NB4 (cell line): ENCODE measurements around the gene L3MBTL4.
"Not testable (repeated sequence)": the region's sequence is repeated elsewhere in the genome, so short reads cannot be mapped to it uniquely, and the experiment has no call there.

Experiments used
- DNase-seq: peaks from one replicate; pipeline ENCODE4 v3.0.0; 2010; ENCODE audit warnings: low read depth
- H3K4me3 ChIP-seq: one replicate; pipeline ENCODE4 v1.5.1; 2011; ENCODE audit warnings: mild to moderate bottlenecking, low read depth, low read length, moderate library complexity
- CTCF ChIP-seq: IDR thresholded peaks from one replicate; pipeline ENCODE4 v1.5.1; 2012; ENCODE audit warnings: low read depth, low read length
- MAX ChIP-seq: IDR thresholded peaks from 2 replicates; pipeline ENCODE4 v1.6.1; 2011; ENCODE audit warnings: low read depth, low read length
- MYC ChIP-seq: IDR thresholded peaks from 2 replicates; pipeline ENCODE4 v1.6.1; 2011; ENCODE audit warnings: low read depth, low read length
- POLR2A ChIP-seq: IDR thresholded peaks from 2 replicates; pipeline ENCODE4 v1.6.1; 2011; ENCODE audit warnings: mild to moderate bottlenecking; ENCODE audit not compliant: insufficient read length; ENCODE audit errors: extremely low read depth

L3MBTL4 gene

GRCh38 chr18:6202861-6203260 is 211.8 kb downstream of the L3MBTL4 start:
- TF ChIP-seq CTCF (no peak), POLR2A (no peak), MYC (no peak), MAX (no peak)
- no peak for DNase-seq
- H3K4me3 ChIP-seq, result no peak overlapping the region

- no peak for DNase-seq
- TF ChIP-seq CTCF (no peak), POLR2A (no peak), MAX (no peak), MYC (no peak)
- H3K4me3 ChIP-seq, result no peak overlapping the region
Measured at GRCh38 chr18:6200204-6200774, 214.4 kb downstream of the L3MBTL4 start.

- TF ChIP-seq POLR2A (no peak), MAX (no peak), CTCF (no peak), MYC (no peak)
- DNase-seq, result no peak
- no peak overlapping the region for H3K4me3 ChIP-seq
Measured at GRCh38 chr18:6199777-6200176, 214.9 kb downstream of the L3MBTL4 start.

GRCh38 chr18:6198585-6198984 is 216.1 kb downstream of the L3MBTL4 start:
- TF ChIP-seq MYC (no peak), MAX (no peak), CTCF (no peak), POLR2A (no peak)
- no peak overlapping the region for H3K4me3 ChIP-seq
- no peak for DNase-seq

- TF ChIP-seq MYC (no peak), POLR2A (no peak), MAX (no peak), CTCF (no peak)
- no peak overlapping the region for H3K4me3 ChIP-seq
- no peak for DNase-seq
Measured at GRCh38 chr18:6194640-6195039, 220.1 kb downstream of the L3MBTL4 start.

GRCh38 chr18:6185782-6186181 is 228.9 kb downstream of the L3MBTL4 start:
- DNase-seq, H3K4me3 ChIP-seq: not testable (repeated sequence)
